A673 (cell line): ENCODE data around the gene MROH2A. TPM values are rescaled to one million over a fixed set of nuclear protein-coding genes. Genes with fewer than 3 reads are reported as not detected.
"Not testable (repeated sequence)": the region's sequence is repeated elsewhere in the genome, so short reads cannot be mapped to it uniquely, and the experiment has no call there.

Source experiments
- BruUV-seq: library from RNA; stranded (reverse); fragments of 400-500 nt; replicated peaks from 2 replicates; lab custom pipeline; 2021; lab: Mats Ljungman, UMichigan
- CTCF ChIA-PET: fragments of 300-600 bp; sonication (Branson Sonifier 250); formaldehyde crosslinking; loops from one replicate; lab custom pipeline; 2022; ENCODE audit warnings: antibody characterized with exemption; lab: Charles Lee
- POLR2A ChIA-PET: fragments of 300-600 bp; sonication (Branson Sonifier 250); formaldehyde crosslinking; loops from one replicate; lab custom pipeline; 2022; ENCODE audit warnings: antibody characterized with exemption; ENCODE audit not compliant: low non-redundant PET; lab: Charles Lee
- DNase-seq: peaks from one replicate; pipeline ENCODE4 v3.0.0-alpha.2; 2015; ENCODE audit warnings: low spot score
- H3K27ac ChIP-seq: fragments of 200-600 bp; sonication (generic); 2 replicates; pipeline ENCODE4 v1.5.1; 2016; ENCODE audit warnings: mixed run types, low read depth, mild to moderate bottlenecking, mixed read lengths, antibody characterized with exemption, low read length; ENCODE audit not compliant: poor library complexity, severe bottlenecking
- H3K27me3 ChIP-seq: fragments of 200-600 bp; sonication (generic); replicated peaks from 2 replicates; pipeline ENCODE4 v1.6.1; 2017; ENCODE audit warnings: mixed run types, low read depth, mild to moderate bottlenecking, mixed read lengths, antibody characterized with exemption, low read length; ENCODE audit not compliant: insufficient read depth, poor library complexity
- H3K36me3 ChIP-seq: fragments of 200-600 bp; sonication (generic); 2 replicates; pipeline ENCODE4 v1.6.1; 2016; ENCODE audit warnings: mixed run types, mild to moderate bottlenecking, mixed read lengths, antibody characterized with exemption, low read length; ENCODE audit not compliant: insufficient read depth, poor library complexity, severe bottlenecking
- H3K4me1 ChIP-seq: fragments of 200-600 bp; sonication (generic); 2 replicates; pipeline ENCODE4 v1.6.1; 2017; ENCODE audit warnings: mixed run types, mild to moderate bottlenecking, mixed read lengths, antibody characterized with exemption, low read length; ENCODE audit not compliant: insufficient read depth, poor library complexity, severe bottlenecking
- H3K4me3 ChIP-seq: fragments of 200-600 bp; sonication (generic); 2 replicates; pipeline ENCODE4 v1.5.1; 2016; ENCODE audit warnings: low read depth, mixed run types, mild to moderate bottlenecking, mixed read lengths, low read length; ENCODE audit not compliant: poor library complexity, severe bottlenecking
- H3K9me3 ChIP-seq: fragments of 200-600 bp; sonication (generic); 2 replicates; pipeline ENCODE4 v1.6.1; 2016; ENCODE audit warnings: mixed run types, low read depth, mild to moderate bottlenecking, mixed read lengths, antibody characterized with exemption, low read length; ENCODE audit not compliant: poor library complexity, severe bottlenecking
- CTCF ChIP-seq: fragments of 300-800, 200-600 bp; sonication (generic); conservative IDR thresholded peaks from 2 replicates; pipeline ENCODE4 v1.5.1; 2017; ENCODE audit warnings: low read depth, mild to moderate bottlenecking, antibody characterized with exemption, low read length, moderate library complexity, mixed read lengths
- EZH2 ChIP-seq: fragments of 200-600 bp; sonication (generic); IDR thresholded peaks from 2 replicates; pipeline ENCODE4 v1.6.1; 2017; ENCODE audit warnings: borderline replicate concordance, low read depth, mild to moderate bottlenecking, mixed read lengths, antibody characterized with exemption, low read length; ENCODE audit not compliant: poor library complexity, severe bottlenecking
- intact Hi-C: fragments of 100-400 bp; cut with micrococcal nuclease; formaldehyde crosslinking; loops from one replicate; pipeline ENCODE4 v1.10.0; 2022; ENCODE audit not compliant: unreplicated experiment
- total RNA-seq: library from RNA; stranded (reverse); gene quantifications from 2 replicates; pipeline ENCODE4 v1.2.3, GENCODE V29; 2021

The MROH2A gene
- total RNA-seq, 1 experiment from 2014 or later: 1.3 TPM

DNA sequence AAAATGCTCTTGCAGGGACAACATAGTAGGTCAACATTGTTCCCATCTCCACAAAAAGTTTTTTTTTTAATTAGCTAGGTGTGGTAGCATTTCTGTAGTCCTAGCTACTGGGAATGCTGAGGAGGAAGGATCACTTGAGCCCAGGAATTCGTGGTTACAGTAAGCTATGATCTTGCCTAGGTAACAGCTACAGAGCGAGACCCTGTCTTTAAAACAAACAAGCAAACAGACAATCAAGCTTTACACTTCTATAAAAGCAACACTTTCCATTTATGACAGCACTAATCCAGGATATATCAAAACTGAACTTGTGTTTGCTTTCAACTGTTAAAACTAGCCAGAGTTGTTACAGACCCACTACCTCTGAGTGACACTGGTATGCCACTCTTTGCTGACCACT lies 37.3 kb upstream of the MROH2A start:
- intact Hi-C loops: no loop called here
- TF ChIP-seq CTCF: no peak
- CTCF ChIA-PET: no interaction called here
- no peaks in the 10 kb centered on the region for H3K27me3 ChIP-seq
- no TSS peak for BruUV-seq
- no peak overlapping the region for H3K27ac ChIP-seq
- H3K36me3 ChIP-seq: no peaks in the 10 kb centered on the region
- no peaks in the 10 kb centered on the region for H3K4me1 ChIP-seq
- H3K9me3 ChIP-seq: no peaks in the 10 kb centered on the region
- DNase-seq: no peak
- no peak overlapping the region for H3K4me3 ChIP-seq
- POLR2A ChIA-PET: no interaction called here

GRCh38 chr2:233743464-233744259 lies 34.5 kb upstream of the MROH2A start:
- intact Hi-C loops: no loop called here
- ChIA-PET POLR2A (no interaction called here), CTCF (no interaction called here)
- no peak for DNase-seq
- H3K4me1 ChIP-seq: no peaks in the 10 kb centered on the region
- H3K27me3 ChIP-seq: no peaks in the 10 kb centered on the region
- H3K27ac ChIP-seq: no peak overlapping the region
- no peak for TF ChIP-seq CTCF
- no peak for TF ChIP-seq EZH2
- no peaks in the 10 kb centered on the region for H3K36me3 ChIP-seq
- no peak overlapping the region for H3K4me3 ChIP-seq
- no peaks in the 10 kb centered on the region for H3K9me3 ChIP-seq
- BruUV-seq: no TSS peak

- TF ChIP-seq EZH2 (no peak), CTCF (no peak)
- H3K4me3 ChIP-seq: no peak overlapping the region
- intact Hi-C loops: no loop called here
- ChIA-PET CTCF (no interaction called here), POLR2A (no interaction called here)
- H3K4me1 ChIP-seq: no peaks in the 10 kb centered on the region
- H3K9me3 ChIP-seq: no peaks in the 10 kb centered on the region
- DNase-seq: no peak
- H3K27me3 ChIP-seq: no peaks in the 10 kb centered on the region
- no peaks in the 10 kb centered on the region for H3K36me3 ChIP-seq
- no TSS peak for BruUV-seq
- no peak overlapping the region for H3K27ac ChIP-seq
These were observed 32.9 kb upstream of the MROH2A start for GRCh38 chr2:233745073-233745755.

DNA sequence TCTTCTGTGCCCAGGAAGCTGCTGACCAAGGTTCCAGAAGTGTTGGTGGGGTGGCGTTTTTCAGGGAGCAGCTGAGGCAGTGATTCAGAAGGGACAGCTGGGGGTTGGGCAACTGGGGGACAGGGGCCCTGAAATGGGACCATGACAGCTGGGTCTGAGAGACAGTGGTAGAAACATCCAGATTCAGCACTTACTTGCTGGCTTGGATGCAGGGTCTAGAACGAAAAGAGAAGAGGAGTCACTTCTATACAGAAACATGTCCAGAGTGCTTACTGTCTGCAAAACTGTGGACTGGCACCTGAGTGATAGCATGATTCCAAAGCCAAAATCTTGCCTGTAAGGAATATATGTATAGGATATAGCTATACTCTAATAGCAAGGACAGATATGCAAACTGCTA lies 32.3 kb upstream of the MROH2A start:
- H3K36me3 ChIP-seq, BruUV-seq, H3K27me3 ChIP-seq, intact Hi-C loops, POLR2A ChIA-PET, CTCF ChIA-PET, H3K9me3 ChIP-seq, H3K27ac ChIP-seq, H3K4me1 ChIP-seq, H3K4me3 ChIP-seq, DNase-seq: not testable (repeated sequence)
